HG03095 (cell line): Measurements from ENCODE around the gene ASB13.
"Not testable (repeated sequence)": the region's sequence is repeated elsewhere in the genome, so short reads cannot be mapped to it uniquely, and the experiment has no call there.

ENCODE experiments used
- ATAC-seq: cut with Tn5 transposase; IDR thresholded peaks from one replicate; pipeline ENCODE4 v1.9.1; 2021; ENCODE audit warnings: moderate library complexity; ENCODE audit not compliant: unreplicated experiment

ASB13 gene

DNA sequence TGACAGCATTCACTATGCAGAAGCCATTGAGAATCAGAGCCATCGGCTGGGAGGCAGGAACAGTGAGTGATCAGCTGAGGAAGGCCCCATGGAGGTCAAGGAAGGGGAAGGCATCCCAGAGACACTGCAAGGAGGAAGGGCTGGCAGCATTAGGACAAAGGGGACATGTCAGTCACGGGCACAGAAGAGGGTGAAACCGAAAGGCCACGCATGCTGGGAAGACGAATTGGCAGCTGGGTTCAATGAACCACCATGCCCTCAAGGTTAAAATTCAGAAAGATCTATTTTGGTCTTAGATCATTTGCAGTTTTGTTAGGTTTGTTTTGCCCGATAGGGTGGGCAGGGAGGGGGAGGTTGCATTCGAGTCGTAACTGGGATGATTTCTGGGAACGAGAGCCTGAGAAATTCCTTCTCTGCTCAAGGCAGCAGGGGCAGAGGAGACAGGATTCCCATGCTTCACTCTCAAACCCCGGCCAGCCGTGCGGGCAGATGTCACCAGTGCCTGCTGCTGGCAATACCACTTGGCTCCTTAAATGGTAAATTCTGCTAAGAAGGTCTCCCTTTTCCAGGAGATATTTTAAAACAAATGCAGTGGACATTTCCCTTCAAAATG, 57.7 kb downstream of the ASB13 start:
- no peak for ATAC-seq

DNA sequence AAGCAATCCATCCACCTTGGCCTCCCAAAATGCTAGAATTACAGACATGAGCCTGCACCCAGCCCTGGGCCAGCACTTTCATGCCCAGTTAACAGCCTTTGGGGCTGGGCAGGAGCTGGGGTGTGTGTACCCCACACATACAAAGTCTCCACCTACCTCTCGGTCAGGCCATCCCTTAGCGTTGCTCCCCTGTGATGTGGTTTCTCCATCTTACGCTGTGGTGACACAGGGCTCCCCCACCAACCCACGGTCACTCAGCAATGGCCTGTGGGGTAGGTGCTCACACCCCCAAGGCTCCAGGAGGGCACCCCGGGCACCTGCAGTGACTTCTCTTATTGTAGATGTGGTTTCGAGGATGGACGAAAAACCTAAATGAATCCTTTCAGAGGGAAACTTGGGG, 58.8 kb downstream of the ASB13 start:
- no peak for ATAC-seq

DNA sequence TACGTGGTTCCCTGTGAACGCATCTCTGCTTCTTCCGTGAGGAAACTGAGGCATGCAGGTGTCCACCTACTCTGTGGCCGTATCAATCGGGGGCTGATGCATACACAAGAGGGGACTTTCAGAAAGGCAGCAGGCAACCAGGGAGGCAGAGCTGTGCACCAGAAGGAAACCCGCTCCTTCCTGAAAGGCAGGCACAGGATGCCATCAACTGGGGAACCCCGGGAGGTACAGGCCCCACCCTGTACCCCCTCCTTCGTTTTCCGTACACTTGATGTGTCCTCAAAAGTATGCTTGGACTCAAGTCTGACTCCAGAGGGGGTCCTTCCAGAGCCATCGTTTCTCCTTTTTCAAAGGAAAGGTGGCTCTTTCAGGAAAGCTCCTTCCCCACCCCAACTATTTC, 59.5 kb downstream of the ASB13 start:
- no peak for ATAC-seq

DNA sequence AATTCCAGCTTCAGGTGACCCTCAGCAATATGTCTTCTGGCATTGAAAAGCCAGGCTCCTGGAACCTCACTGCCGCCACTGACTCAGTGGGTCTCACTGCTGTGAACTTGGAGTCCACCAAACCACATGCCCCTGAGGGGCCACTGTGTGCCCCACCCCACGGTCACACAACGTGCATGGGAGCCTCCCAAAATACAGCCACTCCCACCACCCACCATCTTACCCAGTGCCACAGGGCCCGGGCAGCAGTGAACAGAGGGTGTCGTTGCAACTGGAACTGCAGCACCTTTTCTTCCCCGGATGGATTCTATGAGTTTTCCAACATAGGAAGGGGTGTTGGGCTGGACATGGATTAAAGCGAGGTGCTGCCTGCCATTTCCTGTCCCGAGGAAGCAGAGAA, 60.1 kb downstream of the ASB13 start:
- no peak for ATAC-seq

DNA sequence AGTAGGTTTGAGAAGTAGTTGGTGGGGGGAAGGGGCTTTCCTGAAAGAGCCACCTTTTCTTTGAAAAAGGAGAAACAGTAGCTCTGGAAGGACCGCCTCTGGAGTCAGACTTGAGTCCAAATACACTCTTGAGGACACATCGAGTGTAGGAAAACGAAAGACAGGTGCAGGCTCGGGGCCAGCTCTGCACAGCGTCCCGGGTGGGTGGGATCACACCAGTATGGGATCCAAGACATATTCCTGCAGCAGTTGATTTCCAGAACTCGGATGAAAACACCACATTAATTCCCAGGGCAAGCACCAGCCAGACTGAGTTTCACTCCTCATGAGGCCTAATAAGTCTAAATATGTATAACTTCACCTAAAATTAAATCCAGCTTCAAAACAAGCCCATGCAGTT, 61.4 kb downstream of the ASB13 start:
- no peak for ATAC-seq

DNA sequence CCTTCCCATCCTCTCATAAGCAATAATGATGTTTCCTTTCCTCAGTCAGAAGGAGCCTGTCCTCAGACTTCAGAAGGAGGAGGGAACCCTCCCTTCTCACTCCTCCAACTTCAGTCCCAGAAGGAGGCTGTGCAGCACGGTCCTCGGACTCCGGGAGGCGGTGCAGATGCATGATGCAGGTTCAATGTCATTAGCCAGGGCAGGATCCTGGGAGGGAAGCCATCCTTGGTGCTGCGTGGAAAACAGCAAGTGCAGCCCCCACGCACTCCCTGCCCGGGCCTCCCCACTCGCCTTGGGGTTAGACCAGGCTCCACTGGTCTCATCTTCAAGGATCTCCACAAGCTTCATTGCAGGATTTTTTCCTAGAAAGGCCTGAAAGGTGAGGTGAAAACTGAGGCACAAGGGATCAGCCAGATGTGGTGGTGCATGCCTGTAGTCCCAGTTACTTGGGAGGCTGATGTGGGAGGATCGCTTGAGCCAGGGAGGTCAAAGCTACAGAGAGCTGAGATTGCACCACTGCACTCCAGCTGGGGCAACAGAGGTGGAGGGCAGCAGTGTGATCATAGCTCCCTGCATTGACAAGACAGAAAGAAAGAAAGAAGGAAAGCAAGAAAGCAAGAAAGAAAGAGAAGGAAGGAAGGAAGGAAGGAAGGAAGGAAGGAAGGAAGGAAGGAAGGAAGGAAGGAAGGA, 62.0 kb downstream of the ASB13 start:
- ATAC-seq: no peak

DNA sequence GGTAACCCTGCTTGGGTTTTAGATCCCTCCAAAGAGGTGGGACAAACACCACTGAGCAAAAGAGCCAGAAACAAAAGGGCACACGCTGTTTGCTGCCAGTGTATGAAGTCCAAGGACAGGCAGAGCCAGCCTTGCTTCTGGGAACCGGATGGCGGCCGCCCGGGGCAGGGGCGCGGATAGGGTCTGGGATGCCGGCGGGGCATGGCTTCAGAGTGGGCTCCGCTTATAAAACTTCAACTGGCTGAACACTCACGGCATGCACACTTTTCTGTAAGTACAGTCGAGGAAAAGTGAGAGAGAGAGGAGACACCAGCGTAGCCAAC, 62.6 kb downstream of the ASB13 start:
- ATAC-seq: no peak

DNA sequence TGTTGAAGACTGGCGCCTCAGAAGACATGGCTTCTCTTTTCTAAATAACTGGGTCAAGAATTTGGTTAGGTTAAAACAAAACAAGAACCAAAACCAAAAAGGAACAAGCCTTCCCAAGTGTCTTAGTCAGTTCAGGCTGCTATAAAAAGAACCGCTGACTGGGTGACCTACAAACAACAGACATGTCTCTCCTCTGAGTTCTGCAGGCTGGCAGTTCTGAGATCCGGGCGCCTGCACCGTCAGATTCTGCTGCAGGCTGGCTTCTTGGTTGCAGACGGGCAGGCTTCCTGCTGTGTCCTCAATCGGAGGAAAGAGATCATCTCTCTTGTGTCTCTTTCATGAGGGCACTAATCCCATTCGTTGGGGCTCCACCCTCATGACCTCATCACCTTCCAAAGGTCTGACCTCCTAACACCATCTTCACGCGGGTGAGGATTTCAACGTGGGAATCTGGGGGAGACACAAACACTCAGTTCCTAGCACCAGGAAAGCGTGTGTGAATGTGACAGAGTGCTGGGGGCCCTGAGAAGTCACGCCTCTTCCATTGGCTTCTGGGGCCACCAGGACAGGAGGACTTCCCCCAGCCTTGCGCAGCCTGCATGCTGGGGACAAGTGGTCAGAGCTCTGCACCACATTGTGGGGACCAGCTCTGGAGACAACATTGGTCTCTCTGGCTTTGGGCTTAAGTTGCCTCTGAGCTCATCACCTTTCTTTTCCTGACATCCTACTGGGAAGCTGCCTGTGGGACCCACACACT, 63.1 kb downstream of the ASB13 start:
- ATAC-seq: no peak

DNA sequence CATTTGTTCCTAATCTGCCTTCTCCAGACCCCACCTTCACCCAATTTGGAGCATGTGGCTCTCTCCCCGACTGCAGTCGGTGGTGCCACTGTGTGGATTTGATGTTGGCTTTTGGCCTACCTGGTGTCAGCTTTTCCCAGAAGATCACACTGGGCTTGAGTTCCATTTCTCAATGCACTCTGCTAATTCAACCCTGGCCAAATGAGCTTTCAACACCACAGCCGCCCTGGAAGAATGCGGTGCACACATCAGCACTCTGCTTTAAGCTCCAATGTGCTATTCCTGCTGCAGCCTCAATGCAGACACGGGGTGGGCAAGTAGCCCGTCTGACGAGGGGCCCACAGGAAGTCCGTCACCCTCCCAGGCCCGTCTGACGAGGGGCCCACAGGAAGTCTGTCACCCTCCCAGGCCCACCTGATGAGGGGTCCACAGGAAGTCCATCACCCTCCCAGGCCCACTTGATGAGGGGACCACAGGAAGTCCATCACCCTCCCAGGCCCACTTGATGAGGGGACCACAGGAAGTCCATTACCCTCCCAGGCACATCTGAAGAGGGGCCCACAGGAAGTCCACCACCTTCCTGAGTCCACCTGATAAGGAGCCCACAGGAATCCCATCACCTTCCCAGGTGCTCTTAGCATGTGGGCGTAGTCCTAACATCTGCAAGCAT, 64.4 kb downstream of the ASB13 start:
- no peak for ATAC-seq

DNA sequence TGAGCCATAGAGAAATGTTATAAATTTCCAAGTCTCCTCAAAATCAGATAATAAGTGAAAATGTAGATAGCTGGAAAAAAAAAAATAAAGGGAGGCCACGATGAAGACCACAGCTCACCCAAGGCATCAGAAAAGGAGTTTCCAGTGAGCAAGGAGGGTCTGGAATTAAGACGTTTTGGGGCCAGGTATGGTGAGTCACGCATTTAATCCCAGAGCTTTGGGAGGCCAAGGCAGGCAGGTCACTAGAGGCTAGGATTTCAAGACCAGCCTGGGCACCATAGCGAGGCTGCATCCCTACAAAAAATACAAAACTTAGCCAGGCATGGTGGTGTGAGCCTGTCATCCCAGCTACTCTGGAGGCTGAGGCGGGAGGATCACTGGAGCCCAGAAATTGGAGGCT, 65.5 kb downstream of the ASB13 start:
- ATAC-seq: no peak

DNA sequence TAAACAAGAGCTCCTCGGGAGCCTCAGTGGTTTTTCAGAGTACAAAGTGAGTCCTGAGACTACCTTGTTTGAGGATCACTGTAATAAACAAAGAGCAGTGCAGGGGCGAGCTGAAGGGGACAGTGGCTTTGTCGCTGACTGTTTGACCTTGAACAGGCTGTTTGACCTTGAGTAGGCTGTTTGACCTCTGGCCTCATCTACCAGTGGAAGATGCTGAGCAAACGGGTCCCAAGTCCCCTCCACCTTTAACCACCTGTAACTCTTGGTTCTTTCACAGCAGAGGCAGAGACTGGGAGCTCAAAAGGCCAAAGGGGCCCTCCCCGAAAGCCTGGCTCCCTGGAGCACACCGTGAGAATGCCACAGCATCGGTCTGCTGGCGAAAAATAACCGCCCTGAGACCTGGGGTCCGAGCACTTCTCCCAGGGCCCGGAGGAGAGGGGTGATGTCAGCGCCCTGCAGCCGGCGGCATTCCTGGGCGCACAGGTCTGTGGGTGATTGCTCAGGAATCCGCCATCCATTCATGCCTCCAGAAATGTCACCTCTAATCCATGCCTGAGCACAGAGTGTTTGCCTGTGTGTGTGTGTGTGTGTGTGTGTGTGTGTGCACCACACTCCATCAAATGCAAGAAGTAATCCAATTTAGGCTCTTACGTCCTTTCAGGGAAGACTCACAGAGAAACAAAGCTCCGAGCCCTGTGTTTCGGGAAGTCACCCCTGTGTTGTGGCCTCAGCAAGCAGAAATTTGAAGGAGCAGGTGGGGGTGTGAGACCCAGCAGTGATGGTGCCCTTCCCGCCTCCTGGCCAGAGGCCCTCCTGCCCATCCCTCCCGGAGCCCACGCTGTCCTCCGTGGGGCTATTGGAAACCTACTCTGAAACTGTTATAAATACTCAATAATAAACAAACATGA, 66.5 kb downstream of the ASB13 start:
- ATAC-seq: no peak

DNA sequence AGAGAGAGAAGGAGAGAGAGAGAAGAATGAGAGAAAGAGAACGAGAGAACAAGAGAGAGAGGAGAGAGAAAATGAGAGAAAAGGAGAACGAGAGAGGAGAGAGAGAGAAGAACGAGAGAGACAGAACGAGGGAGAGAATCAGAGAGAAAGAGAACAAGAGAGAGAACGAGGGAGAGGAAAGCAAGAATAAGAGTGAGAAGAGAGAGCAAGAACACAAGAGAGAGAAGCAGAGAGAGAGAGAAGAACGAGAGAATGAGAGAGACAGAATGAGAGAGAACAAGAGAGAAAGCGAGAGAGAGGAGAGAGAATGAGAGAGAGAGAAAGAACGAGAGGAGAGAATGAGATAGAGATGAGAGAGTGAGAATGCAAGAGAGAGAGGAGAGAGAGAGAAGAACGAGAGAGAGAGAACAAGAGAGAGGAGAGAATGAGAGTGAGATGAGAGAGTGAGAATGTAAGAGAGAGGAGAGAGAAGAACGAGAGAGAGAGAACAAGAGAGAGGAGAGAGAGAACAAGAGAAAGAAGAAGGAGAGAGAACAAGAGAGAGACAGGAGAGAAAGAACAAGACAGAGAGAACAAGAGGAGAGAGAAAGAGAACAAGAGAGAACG, 68.2 kb downstream of the ASB13 start:
- no peak for ATAC-seq

DNA sequence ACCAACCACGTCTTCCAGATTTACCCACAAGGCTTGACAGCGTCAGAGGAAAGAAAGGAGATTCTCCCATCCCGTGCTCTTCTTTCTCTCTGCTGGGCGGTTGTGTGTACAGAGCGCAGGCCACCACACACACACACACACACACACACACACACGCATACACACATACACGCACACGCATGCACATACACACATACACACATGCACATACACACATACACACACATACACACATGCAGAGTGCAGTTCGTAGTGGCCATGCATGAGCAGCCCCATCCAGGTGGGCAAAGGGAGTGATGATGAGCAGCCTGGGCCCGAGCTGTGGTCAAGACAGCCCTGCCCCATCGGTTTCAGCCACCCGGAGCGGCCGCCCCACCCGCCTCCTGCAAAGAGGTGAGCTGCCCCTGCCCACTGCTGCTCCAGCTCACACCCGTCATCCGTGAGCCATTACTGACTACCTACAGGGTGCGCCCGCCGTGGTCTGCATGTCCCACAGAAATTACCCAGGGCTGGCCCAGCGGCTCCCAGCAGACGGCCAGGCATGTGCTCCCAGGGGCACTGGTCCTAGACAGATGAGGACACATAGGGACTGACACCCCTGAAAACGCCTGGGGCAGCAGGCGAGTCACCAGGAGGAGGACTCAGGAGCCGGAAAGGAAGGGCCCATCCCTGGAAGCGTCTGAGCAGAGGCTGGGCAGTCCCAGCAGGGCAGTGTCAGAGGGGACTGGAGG, 69.6 kb downstream of the ASB13 start:
- no peak for ATAC-seq

DNA sequence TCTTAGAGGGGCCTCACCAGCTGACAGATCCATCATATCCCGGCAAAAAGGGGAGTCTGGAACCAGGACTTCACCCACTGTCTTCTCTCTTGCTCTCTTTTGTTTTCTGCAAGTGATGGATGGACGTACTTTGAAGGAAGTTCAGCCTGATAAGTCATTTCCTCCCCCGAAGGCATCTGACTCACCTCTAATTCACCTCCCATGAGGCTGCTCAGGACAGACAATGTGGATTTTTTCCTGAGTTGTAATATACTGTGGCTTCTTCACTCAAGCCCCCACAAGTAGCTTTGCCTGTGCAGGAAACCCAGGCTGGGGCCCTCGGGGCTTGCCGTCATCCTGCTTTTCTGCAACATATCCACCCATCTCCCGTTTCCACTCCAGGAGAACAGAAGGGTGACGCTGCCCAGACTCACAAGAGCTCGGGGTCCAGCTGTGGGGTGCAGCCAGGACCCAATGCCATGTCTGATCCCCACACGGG, 70.4 kb downstream of the ASB13 start:
- ATAC-seq: no peak

DNA sequence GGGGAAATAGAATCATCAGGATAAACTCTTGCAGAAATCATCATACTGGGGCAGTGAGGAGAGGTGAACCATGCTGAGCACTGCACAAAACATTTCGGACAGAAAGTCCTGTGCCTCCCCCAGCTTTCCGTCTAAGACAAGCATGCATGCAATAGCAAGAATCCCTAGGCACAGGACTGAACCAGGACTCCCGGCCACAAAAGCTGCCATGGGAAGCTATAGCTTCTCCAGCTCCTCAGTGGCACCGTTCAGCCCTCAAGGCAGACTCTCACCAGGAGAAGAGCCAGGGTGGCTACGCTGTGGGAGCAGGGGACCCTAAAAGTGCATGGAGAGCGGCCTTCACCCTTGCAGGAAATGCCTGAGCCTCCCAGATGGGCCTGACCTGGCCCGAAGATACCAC, 70.8 kb downstream of the ASB13 start:
- no peak for ATAC-seq

DNA sequence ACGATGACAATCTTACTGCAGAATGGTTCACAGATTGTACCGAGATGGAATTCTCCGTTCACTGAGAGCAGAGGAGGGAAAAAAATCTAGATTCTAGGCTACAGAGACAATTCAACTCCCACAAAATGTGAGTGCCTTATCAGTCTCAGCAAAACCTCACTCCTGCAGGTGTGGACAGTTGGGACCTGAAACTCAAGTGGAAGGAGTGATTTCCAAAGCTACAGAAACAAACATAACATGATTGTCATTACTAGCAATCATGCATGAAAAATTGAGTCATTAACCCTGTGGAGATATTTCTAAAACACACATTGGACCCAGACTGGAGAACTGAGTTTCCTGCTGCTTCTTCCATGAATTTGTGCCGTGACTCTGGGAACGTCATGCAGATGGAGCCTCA, 71.3 kb downstream of the ASB13 start:
- ATAC-seq: no peak

DNA sequence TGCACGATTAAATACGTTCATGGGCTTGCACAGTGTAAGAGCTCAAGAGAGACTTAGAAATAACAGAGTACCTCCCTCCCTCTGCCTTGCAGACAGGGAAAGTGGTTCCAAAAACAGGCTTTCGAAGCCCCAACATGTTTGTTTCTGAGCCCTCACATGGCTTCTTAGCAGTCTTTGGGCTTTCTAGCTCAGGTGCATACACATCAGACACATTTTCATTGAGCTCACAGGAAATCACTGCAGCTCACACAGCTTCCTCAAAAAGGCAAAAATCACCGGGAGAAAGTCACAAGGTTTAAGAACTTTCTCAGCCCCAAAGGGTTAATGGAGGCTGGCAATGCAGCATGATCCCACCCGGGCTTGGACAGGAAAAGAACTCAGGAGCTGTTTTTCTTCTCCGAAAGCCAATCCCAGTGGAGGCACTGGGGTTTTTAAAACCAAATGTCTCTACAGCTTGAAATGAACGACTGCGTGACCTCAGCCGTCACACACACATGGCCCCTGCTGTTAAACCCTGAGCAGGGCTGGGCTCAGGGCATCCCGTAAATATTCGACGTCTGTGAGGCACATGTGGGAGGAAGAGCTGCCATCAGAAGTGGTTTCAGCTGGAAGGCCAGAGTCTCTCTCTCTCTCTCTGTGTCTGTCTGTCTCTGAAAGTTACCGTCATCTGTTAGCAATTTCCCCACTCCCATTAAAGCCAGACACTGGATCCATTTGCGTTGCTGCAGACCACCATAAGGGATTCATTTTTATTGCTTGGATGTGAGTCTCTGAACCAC, 71.9 kb downstream of the ASB13 start:
- ATAC-seq: no peak

DNA sequence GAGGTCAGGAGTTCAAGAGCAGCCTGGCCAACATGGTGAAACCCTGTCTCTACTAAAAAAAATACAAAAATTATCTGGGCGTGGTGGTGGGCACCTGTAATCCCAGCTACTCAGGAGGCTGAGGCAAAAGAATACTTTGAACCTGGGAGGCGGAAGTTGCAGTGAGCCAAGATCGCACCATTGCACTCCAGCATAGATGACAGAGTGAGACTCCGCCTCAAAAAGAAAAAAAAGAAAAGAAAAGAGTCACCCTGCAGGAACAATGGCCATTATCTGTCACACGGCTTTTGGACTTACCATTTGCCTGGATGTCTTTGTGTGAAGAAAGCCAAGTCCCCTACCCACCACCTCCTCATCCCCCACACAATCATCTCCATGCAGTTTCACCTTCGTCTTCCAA, 73.0 kb downstream of the ASB13 start:
- ATAC-seq: not testable (repeated sequence)

DNA sequence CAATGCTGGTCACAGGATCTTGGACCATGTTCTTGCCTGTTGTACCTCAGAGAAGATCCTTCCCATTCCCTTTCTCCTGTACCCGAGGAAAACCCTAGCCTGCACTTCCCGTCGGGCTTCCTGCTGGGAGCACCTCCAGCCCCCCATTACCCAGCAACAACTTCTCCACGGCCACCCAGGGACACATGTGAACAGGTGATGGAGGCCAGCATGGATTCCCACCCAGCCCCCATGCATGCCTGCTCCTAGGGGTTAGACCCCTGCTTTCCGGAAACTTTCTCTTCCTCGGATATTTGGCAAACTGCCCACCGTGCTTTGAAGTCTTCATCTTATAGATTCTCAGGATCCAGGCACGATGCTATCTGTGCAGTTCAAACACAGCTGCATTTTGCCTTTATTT, 74.3 kb downstream of the ASB13 start:
- no peak for ATAC-seq
